BE2C (cell line): ENCODE measurements around the gene FAM174B.

Source experiments
- DNase-seq: peaks from one replicate; pipeline ENCODE4 v3.0.0-alpha.2; 2020
- H3K27me3 ChIP-seq: fragments of 250-450 bp; sonication (Bioruptor Pico); 2 replicates; pipeline ENCODE4 v1.5.1; 2020; ENCODE audit warnings: mild to moderate bottlenecking
- H3K36me3 ChIP-seq: fragments of 250-450 bp; sonication (Bioruptor Pico); 2 replicates; pipeline ENCODE4 v1.5.1; 2020; ENCODE audit warnings: mild to moderate bottlenecking
- H3K4me1 ChIP-seq: fragments of 250-450 bp; sonication (Bioruptor Pico); 2 replicates; pipeline ENCODE4 v1.5.1; 2020
- H3K4me3 ChIP-seq: 2 replicates; pipeline ENCODE4 v1.5.1; 2011; ENCODE audit warnings: low read depth, low read length
- H3K9me3 ChIP-seq: fragments of 250-450 bp; sonication (Bioruptor Pico); 2 replicates; pipeline ENCODE4 v1.5.1; 2020
- TF ChIP-seq, protein P1 (sequence below): IDR thresholded peaks from 2 replicates; pipeline ENCODE4 v1.5.1; 2012; ENCODE audit warnings: mild to moderate bottlenecking, low read depth, low read length

Gene FAM174B

GRCh38 chr15:92617549-92618520 is 37.7 kb downstream of the FAM174B start:
- Histone ChIP-seq H3K27me3 (no peaks in the 10 kb centered on the region), H3K36me3 (no peaks in the 10 kb centered on the region), H3K4me1 (peaks cover 17% of the 10 kb centered on the region), H3K4me3 (no peak overlapping the region), H3K9me3 (no peaks in the 10 kb centered on the region)
- TF ChIP-seq, protein P1, sequence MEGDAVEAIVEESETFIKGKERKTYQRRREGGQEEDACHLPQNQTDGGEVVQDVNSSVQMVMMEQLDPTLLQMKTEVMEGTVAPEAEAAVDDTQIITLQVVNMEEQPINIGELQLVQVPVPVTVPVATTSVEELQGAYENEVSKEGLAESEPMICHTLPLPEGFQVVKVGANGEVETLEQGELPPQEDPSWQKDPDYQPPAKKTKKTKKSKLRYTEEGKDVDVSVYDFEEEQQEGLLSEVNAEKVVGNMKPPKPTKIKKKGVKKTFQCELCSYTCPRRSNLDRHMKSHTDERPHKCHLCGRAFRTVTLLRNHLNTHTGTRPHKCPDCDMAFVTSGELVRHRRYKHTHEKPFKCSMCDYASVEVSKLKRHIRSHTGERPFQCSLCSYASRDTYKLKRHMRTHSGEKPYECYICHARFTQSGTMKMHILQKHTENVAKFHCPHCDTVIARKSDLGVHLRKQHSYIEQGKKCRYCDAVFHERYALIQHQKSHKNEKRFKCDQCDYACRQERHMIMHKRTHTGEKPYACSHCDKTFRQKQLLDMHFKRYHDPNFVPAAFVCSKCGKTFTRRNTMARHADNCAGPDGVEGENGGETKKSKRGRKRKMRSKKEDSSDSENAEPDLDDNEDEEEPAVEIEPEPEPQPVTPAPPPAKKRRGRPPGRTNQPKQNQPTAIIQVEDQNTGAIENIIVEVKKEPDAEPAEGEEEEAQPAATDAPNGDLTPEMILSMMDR, result no peak
- DNase-seq, result peak; percentile 86

- TF ChIP-seq, protein P1, result no peak
- peaks cover 17% of the 10 kb centered on the region for H3K4me1 ChIP-seq
- H3K27me3 ChIP-seq, result no peaks in the 10 kb centered on the region
- no peaks in the 10 kb centered on the region for H3K36me3 ChIP-seq
- no peaks in the 10 kb centered on the region for H3K9me3 ChIP-seq
- H3K4me3 ChIP-seq, result no peak overlapping the region
- no peak for DNase-seq
These were observed 38.7 kb downstream of the FAM174B start for GRCh38 chr15:92616621-92617548.

GRCh38 chr15:92614791-92615785 is 40.5 kb downstream of the FAM174B start:
- TF ChIP-seq, protein P1, result no peak
- Histone ChIP-seq H3K4me1 (peaks cover 17% of the 10 kb centered on the region), H3K36me3 (no peaks in the 10 kb centered on the region), H3K27me3 (no peaks in the 10 kb centered on the region), H3K9me3 (no peaks in the 10 kb centered on the region), H3K4me3 (no peak overlapping the region)
- DNase-seq, result no peak

- no peaks in the 10 kb centered on the region for H3K36me3 ChIP-seq
- TF ChIP-seq, protein P1, result no peak
- no peak for DNase-seq
- H3K9me3 ChIP-seq, result no peaks in the 10 kb centered on the region
- no peak overlapping the region for H3K4me3 ChIP-seq
- H3K27me3 ChIP-seq, result no peaks in the 10 kb centered on the region
- peaks cover 17% of the 10 kb centered on the region for H3K4me1 ChIP-seq
These were observed 41.3 kb downstream of the FAM174B start for GRCh38 chr15:92614301-92614700.

- no peaks in the 10 kb centered on the region for H3K27me3 ChIP-seq
- H3K36me3 ChIP-seq, result no peaks in the 10 kb centered on the region
- H3K4me3 ChIP-seq, result no peak overlapping the region
- TF ChIP-seq, protein P1, result no peak
- no peaks in the 10 kb centered on the region for H3K9me3 ChIP-seq
- no peak for DNase-seq
- H3K4me1 ChIP-seq, result peaks cover 17% of the 10 kb centered on the region
These were observed 41.7 kb downstream of the FAM174B start for GRCh38 chr15:92613841-92614240.
